HCT116 (cell line): ENCODE results near the gene POU2AF1. TPM values are rescaled to one million over a fixed set of nuclear protein-coding genes. Genes with fewer than 3 reads are reported as not detected.

Experiments
- ATAC-seq: fragments of 200-7000 bp; cut with Tn5 transposase; 2 replicates; pipeline ENCODE4 v1.9.1; 2020; ENCODE audit warnings: mild to moderate bottlenecking, moderate library complexity
- BruUV-seq: library from RNA; stranded (reverse); fragments of 400-500 nt; replicated peaks from 2 replicates; lab custom pipeline; 2021; lab: Mats Ljungman, UMichigan
- CTCF ChIA-PET: fragments of 300-600 bp; sonication (Branson Sonifier 250); formaldehyde crosslinking; loops from one replicate; lab custom pipeline; 2021; ENCODE audit warnings: antibody characterized with exemption; lab: Charles Lee
- POLR2A ChIA-PET: fragments of 300-600, 350-600 bp; sonication (Branson Sonifier 250); formaldehyde crosslinking; loops from one replicate; lab custom pipeline; 2021; ENCODE audit warnings: antibody characterized with exemption; lab: Charles Lee
- RAD21 ChIA-PET, 2 experiments: fragments of 300-600 bp; sonication (Branson Sonifier 250); formaldehyde crosslinking; loops; one replicate each; lab custom pipeline; 2023; ENCODE audit warnings: low total read pairs in 2 of 2; ENCODE audit not compliant: uncharacterized antibody in 2 of 2, unreplicated experiment in 2 of 2, low non-redundant PET in 1 of 2; lab: Charles Lee
- DNase-seq: peaks from one replicate; pipeline ENCODE4 v3.0.0-alpha.2; 2010; ENCODE audit warnings: low read depth, low spot score
- H2AFZ ChIP-seq: fragments of 200-600 bp; shearing (Covaris generic), sonication (generic); 2 replicates; pipeline ENCODE4 v1.6.1; 2017; ENCODE audit warnings: low read depth, mixed run types, mixed read lengths, antibody characterized with exemption, low read length; ENCODE audit not compliant: poor library complexity, severe bottlenecking
- H3K27ac ChIP-seq: 2 replicates; pipeline ENCODE4 v1.5.1; 2012; ENCODE audit warnings: low read depth, low read length
- H3K27me3 ChIP-seq: fragments of 200-600 bp; sonication (generic); 2 replicates; pipeline ENCODE4 v1.6.1; 2016; ENCODE audit warnings: mixed run types, low read length, mixed read lengths; ENCODE audit not compliant: insufficient read depth
- H3K36me3 ChIP-seq, 2 experiments: fragments of 200-500 bp in 1 of 2; fragments of 200-600 bp in 1 of 2; sonication (Bioruptor generic) in 1 of 2; sonication (generic) in 1 of 2; 2 replicates each; pipeline versions ENCODE4 v1.5.1 to v1.6.1; 2014 to 2016; ENCODE audit warnings: low read length in 2 of 2, inconsistent platforms in 1 of 2, mixed read lengths in 1 of 2, mixed run types in 1 of 2; ENCODE audit not compliant: insufficient read depth in 2 of 2, control insufficient read depth in 1 of 2
- H3K4me1 ChIP-seq, 2 experiments: fragments of 200-600 bp in 1 of 2; sonication (generic) in 1 of 2; 2 replicates each; pipeline versions ENCODE4 v1.5.1 to v1.6.1; 2012 to 2017; ENCODE audit warnings: low read length in 2 of 2, inconsistent platforms in 1 of 2, mild to moderate bottlenecking in 1 of 2, mixed read lengths in 1 of 2, mixed run types in 1 of 2, moderate library complexity in 1 of 2; ENCODE audit not compliant: insufficient read depth in 2 of 2, control insufficient read depth in 1 of 2
- H3K4me2 ChIP-seq: fragments of 200-600 bp; sonication (generic); 2 replicates; pipeline ENCODE4 v1.6.1; 2017; ENCODE audit warnings: mixed run types, low read length, mixed read lengths
- H3K4me3 ChIP-seq, 2 experiments: fragments of 200-600 bp in 1 of 2; sonication (generic) in 1 of 2; replicated peaks in 1 of 2; 2 replicates each; pipeline ENCODE4 v1.5.1; 2011 to 2016; ENCODE audit warnings: low read length in 2 of 2, control low read depth in 1 of 2, low read depth in 1 of 2, mild to moderate bottlenecking in 1 of 2, mixed read lengths in 1 of 2, mixed run types in 1 of 2
- H3K79me2 ChIP-seq: fragments of 200-600 bp; sonication (generic); 2 replicates; pipeline ENCODE4 v1.6.1; 2017; ENCODE audit warnings: mild to moderate bottlenecking, mixed run types, low read length, moderate library complexity, mixed read lengths; ENCODE audit not compliant: insufficient read depth
- H3K9ac ChIP-seq: fragments of 200-600 bp; sonication (generic); 2 replicates; pipeline ENCODE4 v1.6.1; 2016; ENCODE audit warnings: low read length, mixed read lengths
- H3K9me2 ChIP-seq: fragments of 200-600 bp; sonication (generic), shearing (Covaris generic); 2 replicates; pipeline ENCODE4 v1.6.1; 2017; ENCODE audit warnings: mixed run types, mild to moderate bottlenecking, moderate library complexity; ENCODE audit not compliant: insufficient read depth
- H3K9me3 ChIP-seq, 2 experiments: fragments of 200-500 bp in 1 of 2; fragments of 200-600 bp in 1 of 2; sonication (Bioruptor generic) in 1 of 2; sonication (generic) in 1 of 2; 2 replicates each; pipeline ENCODE4 v1.6.1; 2014 to 2017; ENCODE audit warnings: low read length in 2 of 2, mixed read lengths in 2 of 2, inconsistent platforms in 1 of 2, low read depth in 1 of 2, mild to moderate bottlenecking in 1 of 2, mixed run types in 1 of 2, moderate library complexity in 1 of 2; ENCODE audit not compliant: control insufficient read depth in 1 of 2, insufficient read depth in 1 of 2
- H4K20me1 ChIP-seq: fragments of 200-600 bp; sonication (generic), shearing (Covaris generic); 2 replicates; pipeline ENCODE4 v1.6.1; 2017; ENCODE audit warnings: mixed run types, mild to moderate bottlenecking, moderate library complexity; ENCODE audit not compliant: insufficient read depth
- ATF3 ChIP-seq: IDR thresholded peaks from 2 replicates; pipeline ENCODE4 v1.6.1; 2012
- CBX3 ChIP-seq: IDR thresholded peaks from 2 replicates; pipeline ENCODE4 v1.6.1; 2012; ENCODE audit warnings: low read depth
- EGR1 ChIP-seq: IDR thresholded peaks from 2 replicates; pipeline ENCODE4 v1.6.1; 2012; ENCODE audit warnings: low read depth
- ELF1 ChIP-seq: IDR thresholded peaks from 2 replicates; pipeline ENCODE4 v1.6.1; 2012; ENCODE audit warnings: low read depth, borderline replicate concordance
- EZH2 ChIP-seq: fragments of 200-600 bp; sonication (generic); IDR thresholded peaks from 2 replicates; pipeline ENCODE4 v1.6.1; 2017; ENCODE audit warnings: antibody characterized with exemption, mixed run types
- EZH2phosphoT487 ChIP-seq: fragments of 200-600 bp; IDR thresholded peaks from 2 replicates; pipeline ENCODE4 v1.6.1; 2018; ENCODE audit warnings: antibody characterized with exemption, borderline replicate concordance
- FOSL1 ChIP-seq: IDR thresholded peaks from 2 replicates; pipeline ENCODE4 v1.6.1; 2012; ENCODE audit warnings: low read depth
- JUND ChIP-seq: IDR thresholded peaks from 2 replicates; pipeline ENCODE4 v1.6.1; 2012
- MAX ChIP-seq: IDR thresholded peaks from 2 replicates; pipeline ENCODE4 v1.6.1; 2012
- SIN3A ChIP-seq: IDR thresholded peaks from 2 replicates; pipeline ENCODE4 v1.6.1; 2012; ENCODE audit warnings: low read depth
- SP1 ChIP-seq: IDR thresholded peaks from 2 replicates; pipeline ENCODE4 v1.6.1; 2012; ENCODE audit warnings: low read depth
- SRF ChIP-seq: IDR thresholded peaks from 2 replicates; pipeline ENCODE4 v1.6.1; 2012; ENCODE audit warnings: low read depth
- TCF7L2 ChIP-seq: IDR thresholded peaks from 2 replicates; pipeline ENCODE4 v1.7.0; 2011; ENCODE audit warnings: borderline replicate concordance, inconsistent platforms; ENCODE audit not compliant: insufficient read depth, insufficient read length; ENCODE audit errors: extremely low read depth
- YY1 ChIP-seq: IDR thresholded peaks from 2 replicates; pipeline ENCODE4 v1.6.1; 2011; ENCODE audit warnings: low read length, low read depth, moderate library complexity, mild to moderate bottlenecking; ENCODE audit not compliant: insufficient replicate concordance; ENCODE audit errors: extremely low read depth
- ZBTB33 ChIP-seq: IDR thresholded peaks from 2 replicates; pipeline ENCODE4 v1.6.1; 2011; ENCODE audit warnings: mild to moderate bottlenecking, low read length, moderate library complexity; ENCODE audit not compliant: insufficient replicate concordance; ENCODE audit errors: extremely low read depth
- ZFX ChIP-seq: fragments of 450-650 bp; IDR thresholded peaks from 2 replicates; pipeline ENCODE4 v1.6.1; 2017
- ZNF274 ChIP-seq: fragments of 200-500 bp; sonication (Bioruptor generic); IDR thresholded peaks from 2 replicates; pipeline ENCODE4 v1.6.1; 2014; ENCODE audit warnings: mild to moderate bottlenecking, low read depth, low read length, inconsistent platforms
- intact Hi-C: fragments of 100-400 bp; cut with micrococcal nuclease; formaldehyde crosslinking; loops from 2 replicates; pipeline ENCODE4 v1.10.0; 2022
- total RNA-seq: library from RNA; stranded (reverse); gene quantifications from one replicate; pipeline ENCODE4 v1.2.1, GENCODE V29; 2021; ENCODE audit not compliant: unreplicated experiment

The POU2AF1 gene
- total RNA-seq, 1 experiment from 2014 or later = 0.17 TPM

- no peaks in the 10 kb centered on the region for H3K36me3 ChIP-seq
- TF ChIP-seq SRF (no peak), EZH2phosphoT487 (no peak)
- peaks cover 3 to 9% of the 10 kb centered on the region in 2 experiments; a peak in 2 of 4 replicates for H3K4me1 ChIP-seq
- ChIA-PET RAD21 (no interaction called here), POLR2A (no interaction called here), CTCF (no interaction called here)
- H3K27ac ChIP-seq = no peak overlapping the region
- no peaks in the 10 kb centered on the region for H3K27me3 ChIP-seq
- ATAC-seq (no peak), DNase-seq (no peak)
- no peaks in the 10 kb centered on the region for H3K9me2 ChIP-seq
- H2AFZ ChIP-seq = no peak overlapping the region
- intact Hi-C loops = no loop called here
- no peak overlapping the region for H3K4me3 ChIP-seq
- H3K9ac ChIP-seq = no peak overlapping the region
- H3K79me2 ChIP-seq = no peaks in the 10 kb centered on the region
- H3K9me3 ChIP-seq = no peaks in the 10 kb centered on the region
- no peak overlapping the region for H3K4me2 ChIP-seq
- H4K20me1 ChIP-seq = no peaks in the 10 kb centered on the region
- no TSS peak for BruUV-seq
These were observed 752 bp downstream of the POU2AF1 start for GRCh38 chr11:111378185-111378860.

- BruUV-seq = no TSS peak
- ChIA-PET CTCF (no interaction called here), RAD21 (no interaction called here), POLR2A (no interaction called here)
- H2AFZ ChIP-seq = no peak overlapping the region
- intact Hi-C loops = no loop called here
- no peaks in the 10 kb centered on the region for H3K36me3 ChIP-seq
- DNase-seq (no peak), ATAC-seq (peak; percentile 40; the same call in 1 of the 2 replicates)
- TF ChIP-seq EZH2 (no peak), YY1 (no peak), MAX (no peak), JUND (no peak), ZBTB33 (no peak), SIN3A (no peak), ELF1 (no peak), ATF3 (no peak), SRF (no peak), SP1 (no peak), ZFX (no peak), CBX3 (no peak), EGR1 (no peak), FOSL1 (no peak), ZNF274 (no peak), TCF7L2 (no peak)
- no peak overlapping the region for H3K4me3 ChIP-seq
- H3K79me2 ChIP-seq = no peaks in the 10 kb centered on the region
- no peak overlapping the region for H3K9ac ChIP-seq
- peaks cover 3 to 9% of the 10 kb centered on the region in 2 experiments; a peak in 2 of 4 replicates for H3K4me1 ChIP-seq
- no peaks in the 10 kb centered on the region for H3K9me2 ChIP-seq
- H3K4me2 ChIP-seq = no peak overlapping the region
- H3K27me3 ChIP-seq = 0 out of 2 replicates have a peak, but pooled peaks cover 8% of the 10 kb centered on the region
- no peaks in the 10 kb centered on the region for H4K20me1 ChIP-seq
- H3K27ac ChIP-seq = no peak overlapping the region
- H3K9me3 ChIP-seq = no peaks in the 10 kb centered on the region
These were observed 2.7 kb downstream of the POU2AF1 start for GRCh38 chr11:111376181-111376871.
